ENCODE data around the gene BSN.

- TF ChIP-seq, protein P1, sequence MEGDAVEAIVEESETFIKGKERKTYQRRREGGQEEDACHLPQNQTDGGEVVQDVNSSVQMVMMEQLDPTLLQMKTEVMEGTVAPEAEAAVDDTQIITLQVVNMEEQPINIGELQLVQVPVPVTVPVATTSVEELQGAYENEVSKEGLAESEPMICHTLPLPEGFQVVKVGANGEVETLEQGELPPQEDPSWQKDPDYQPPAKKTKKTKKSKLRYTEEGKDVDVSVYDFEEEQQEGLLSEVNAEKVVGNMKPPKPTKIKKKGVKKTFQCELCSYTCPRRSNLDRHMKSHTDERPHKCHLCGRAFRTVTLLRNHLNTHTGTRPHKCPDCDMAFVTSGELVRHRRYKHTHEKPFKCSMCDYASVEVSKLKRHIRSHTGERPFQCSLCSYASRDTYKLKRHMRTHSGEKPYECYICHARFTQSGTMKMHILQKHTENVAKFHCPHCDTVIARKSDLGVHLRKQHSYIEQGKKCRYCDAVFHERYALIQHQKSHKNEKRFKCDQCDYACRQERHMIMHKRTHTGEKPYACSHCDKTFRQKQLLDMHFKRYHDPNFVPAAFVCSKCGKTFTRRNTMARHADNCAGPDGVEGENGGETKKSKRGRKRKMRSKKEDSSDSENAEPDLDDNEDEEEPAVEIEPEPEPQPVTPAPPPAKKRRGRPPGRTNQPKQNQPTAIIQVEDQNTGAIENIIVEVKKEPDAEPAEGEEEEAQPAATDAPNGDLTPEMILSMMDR (IDR thresholded peaks at IDR 0.05; ENCODE audit: borderline replicate concordance, extremely low read depth, low read length, poor library complexity, severe bottlenecking), result no peak
- no peak for TF ChIP-seq EZH2 (IDR thresholded peaks at IDR 0.05; ENCODE audit: borderline replicate concordance, low read depth, low read length, severe bottlenecking)
Observed at GRCh38 chr3:49518016-49518415, 36.3 kb upstream of the BSN start.

Data from DND-41 (cell line).